ENCODE results near the gene SAP30BP.

DNA sequence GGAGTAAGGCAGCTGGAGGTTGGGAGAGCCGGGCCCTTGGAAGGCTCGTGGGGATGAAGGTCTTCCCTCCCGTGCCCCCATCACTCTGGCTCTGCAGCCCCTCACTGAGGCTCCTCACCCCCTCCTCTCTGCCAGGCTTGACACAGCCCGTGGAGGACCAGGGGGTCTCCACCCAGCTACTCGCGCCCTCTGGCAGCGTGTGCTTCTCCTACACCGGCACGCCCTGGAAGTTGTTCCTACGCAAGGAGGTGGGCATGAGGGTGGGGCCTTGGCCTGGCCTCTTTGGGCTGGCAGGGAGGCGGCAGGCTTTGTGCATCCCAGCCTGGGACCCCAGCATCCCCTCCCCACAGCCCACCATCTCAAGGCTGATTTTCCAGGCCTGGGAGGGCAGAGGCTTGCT is 49.5 kb upstream of the SAP30BP start:
- TF ChIP-seq ZFP3 (CRISPR knock-in tag; IDR thresholded peaks at IDR 0.05) (no peak), ESRRG (CRISPR knock-in tag; IDR thresholded peaks at IDR 0.05) (no peak), TOX (CRISPR knock-in tag; IDR thresholded peaks at IDR 0.05; ENCODE audit: borderline replicate concordance) (no peak), PPARA (CRISPR knock-in tag; IDR thresholded peaks at IDR 0.05; ENCODE audit: borderline replicate concordance) (no peak)
- TF ChIP-seq, protein P1, sequence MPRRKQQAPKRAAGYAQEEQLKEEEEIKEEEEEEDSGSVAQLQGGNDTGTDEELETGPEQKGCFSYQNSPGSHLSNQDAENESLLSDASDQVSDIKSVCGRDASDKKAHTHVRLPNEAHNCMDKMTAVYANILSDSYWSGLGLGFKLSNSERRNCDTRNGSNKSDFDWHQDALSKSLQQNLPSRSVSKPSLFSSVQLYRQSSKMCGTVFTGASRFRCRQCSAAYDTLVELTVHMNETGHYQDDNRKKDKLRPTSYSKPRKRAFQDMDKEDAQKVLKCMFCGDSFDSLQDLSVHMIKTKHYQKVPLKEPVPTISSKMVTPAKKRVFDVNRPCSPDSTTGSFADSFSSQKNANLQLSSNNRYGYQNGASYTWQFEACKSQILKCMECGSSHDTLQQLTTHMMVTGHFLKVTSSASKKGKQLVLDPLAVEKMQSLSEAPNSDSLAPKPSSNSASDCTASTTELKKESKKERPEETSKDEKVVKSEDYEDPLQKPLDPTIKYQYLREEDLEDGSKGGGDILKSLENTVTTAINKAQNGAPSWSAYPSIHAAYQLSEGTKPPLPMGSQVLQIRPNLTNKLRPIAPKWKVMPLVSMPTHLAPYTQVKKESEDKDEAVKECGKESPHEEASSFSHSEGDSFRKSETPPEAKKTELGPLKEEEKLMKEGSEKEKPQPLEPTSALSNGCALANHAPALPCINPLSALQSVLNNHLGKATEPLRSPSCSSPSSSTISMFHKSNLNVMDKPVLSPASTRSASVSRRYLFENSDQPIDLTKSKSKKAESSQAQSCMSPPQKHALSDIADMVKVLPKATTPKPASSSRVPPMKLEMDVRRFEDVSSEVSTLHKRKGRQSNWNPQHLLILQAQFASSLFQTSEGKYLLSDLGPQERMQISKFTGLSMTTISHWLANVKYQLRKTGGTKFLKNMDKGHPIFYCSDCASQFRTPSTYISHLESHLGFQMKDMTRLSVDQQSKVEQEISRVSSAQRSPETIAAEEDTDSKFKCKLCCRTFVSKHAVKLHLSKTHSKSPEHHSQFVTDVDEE (CRISPR knock-in tag; IDR thresholded peaks at IDR 0.05), result no peak
- TF ChIP-seq, protein P2, sequence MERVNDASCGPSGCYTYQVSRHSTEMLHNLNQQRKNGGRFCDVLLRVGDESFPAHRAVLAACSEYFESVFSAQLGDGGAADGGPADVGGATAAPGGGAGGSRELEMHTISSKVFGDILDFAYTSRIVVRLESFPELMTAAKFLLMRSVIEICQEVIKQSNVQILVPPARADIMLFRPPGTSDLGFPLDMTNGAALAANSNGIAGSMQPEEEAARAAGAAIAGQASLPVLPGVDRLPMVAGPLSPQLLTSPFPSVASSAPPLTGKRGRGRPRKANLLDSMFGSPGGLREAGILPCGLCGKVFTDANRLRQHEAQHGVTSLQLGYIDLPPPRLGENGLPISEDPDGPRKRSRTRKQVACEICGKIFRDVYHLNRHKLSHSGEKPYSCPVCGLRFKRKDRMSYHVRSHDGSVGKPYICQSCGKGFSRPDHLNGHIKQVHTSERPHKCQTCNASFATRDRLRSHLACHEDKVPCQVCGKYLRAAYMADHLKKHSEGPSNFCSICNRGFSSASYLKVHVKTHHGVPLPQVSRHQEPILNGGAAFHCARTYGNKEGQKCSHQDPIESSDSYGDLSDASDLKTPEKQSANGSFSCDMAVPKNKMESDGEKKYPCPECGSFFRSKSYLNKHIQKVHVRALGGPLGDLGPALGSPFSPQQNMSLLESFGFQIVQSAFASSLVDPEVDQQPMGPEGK (CRISPR knock-in tag; IDR thresholded peaks at IDR 0.05; ENCODE audit: borderline replicate concordance), result no peak
